Activated naive CD8-positive, alpha-beta T cell (primary cell): Measurements from ENCODE around the gene PRPF18.

ENCODE experiments used
- H3K27ac Mint-ChIP-seq: one replicate; pipeline ENCODE4 v1.8.0; 2021; ENCODE audit warnings: mixed read lengths
- H3K27me3 Mint-ChIP-seq: one replicate; pipeline ENCODE4 v1.8.0; 2021; ENCODE audit warnings: mixed read lengths
- H3K36me3 Mint-ChIP-seq: one replicate; pipeline ENCODE4 v1.8.0; 2021; ENCODE audit warnings: mixed read lengths
- H3K4me1 Mint-ChIP-seq: one replicate; pipeline ENCODE4 v1.8.0; 2021; ENCODE audit warnings: low read depth, mixed read lengths
- H3K4me3 Mint-ChIP-seq: one replicate; pipeline ENCODE4 v1.8.0; 2021; ENCODE audit warnings: mild to moderate bottlenecking, mixed read lengths
- H3K9me3 Mint-ChIP-seq: one replicate; pipeline ENCODE4 v1.8.0; 2021; ENCODE audit warnings: low read depth, mixed read lengths

PRPF18 gene

GRCh38 chr10:13587391-13587790 is 626 bp downstream of the PRPF18 start:
- Mint-ChIP-seq H3K4me3 (peak overlapping the region; percentile 100), H3K36me3 (peaks cover 2% of the 10 kb centered on the region), H3K27ac (peak overlapping the region; percentile 97), H3K4me1 (peaks cover 37% of the 10 kb centered on the region), H3K9me3 (no peaks in the 10 kb centered on the region), H3K27me3 (peaks cover 8% of the 10 kb centered on the region)

GRCh38 chr10:13589316-13589715 is 2.6 kb downstream of the PRPF18 start:
- Mint-ChIP-seq H3K4me3 (peak overlapping the region; percentile 100), H3K27me3 (peaks cover 6% of the 10 kb centered on the region), H3K36me3 (peaks cover 12% of the 10 kb centered on the region), H3K4me1 (peaks cover 48% of the 10 kb centered on the region), H3K27ac (no peak overlapping the region), H3K9me3 (no peaks in the 10 kb centered on the region)

GRCh38 chr10:13590886-13591285 is 4.1 kb downstream of the PRPF18 start:
- H3K4me1 Mint-ChIP-seq, result peaks cover 48% of the 10 kb centered on the region
- H3K4me3 Mint-ChIP-seq, result no peak overlapping the region
- H3K27me3 Mint-ChIP-seq, result no peaks in the 10 kb centered on the region
- H3K27ac Mint-ChIP-seq, result no peak overlapping the region
- peaks cover 12% of the 10 kb centered on the region for H3K36me3 Mint-ChIP-seq
- no peaks in the 10 kb centered on the region for H3K9me3 Mint-ChIP-seq

- Mint-ChIP-seq H3K36me3 (peaks cover 16% of the 10 kb centered on the region), H3K4me3 (no peak overlapping the region), H3K27ac (no peak overlapping the region), H3K27me3 (no peaks in the 10 kb centered on the region), H3K9me3 (no peaks in the 10 kb centered on the region), H3K4me1 (peaks cover 42% of the 10 kb centered on the region)
These were observed 5.5 kb downstream of the PRPF18 start for GRCh38 chr10:13592306-13592705.

GRCh38 chr10:13593535-13593934 is 6.8 kb downstream of the PRPF18 start:
- Mint-ChIP-seq H3K4me3 (no peak overlapping the region), H3K27me3 (no peaks in the 10 kb centered on the region), H3K9me3 (no peaks in the 10 kb centered on the region), H3K36me3 (peaks cover 16% of the 10 kb centered on the region), H3K4me1 (peaks cover 34% of the 10 kb centered on the region), H3K27ac (no peak overlapping the region)

- Mint-ChIP-seq H3K4me1 (peaks cover 24% of the 10 kb centered on the region), H3K27me3 (no peaks in the 10 kb centered on the region), H3K9me3 (no peaks in the 10 kb centered on the region), H3K4me3 (no peak overlapping the region), H3K27ac (no peak overlapping the region), H3K36me3 (peaks cover 16% of the 10 kb centered on the region)
These were observed 7.9 kb downstream of the PRPF18 start for GRCh38 chr10:13594641-13595040.

- Mint-ChIP-seq H3K27ac (no peak overlapping the region), H3K36me3 (peaks cover 11% of the 10 kb centered on the region), H3K4me1 (peaks cover 15% of the 10 kb centered on the region), H3K27me3 (no peaks in the 10 kb centered on the region), H3K4me3 (no peak overlapping the region), H3K9me3 (no peaks in the 10 kb centered on the region)
These were observed 11.1 kb downstream of the PRPF18 start for GRCh38 chr10:13597909-13598308.

- Mint-ChIP-seq H3K4me1 (peaks cover 5% of the 10 kb centered on the region), H3K36me3 (peaks cover 6% of the 10 kb centered on the region), H3K27me3 (no peaks in the 10 kb centered on the region), H3K9me3 (no peaks in the 10 kb centered on the region), H3K27ac (no peak overlapping the region), H3K4me3 (no peak overlapping the region)
These were observed 17.7 kb downstream of the PRPF18 start for GRCh38 chr10:13604357-13605040.

GRCh38 chr10:13608246-13608853 is 21.6 kb downstream of the PRPF18 start:
- Mint-ChIP-seq H3K9me3 (no peaks in the 10 kb centered on the region), H3K4me3 (no peak overlapping the region), H3K27me3 (no peaks in the 10 kb centered on the region), H3K36me3 (peaks cover 15% of the 10 kb centered on the region), H3K27ac (no peak overlapping the region), H3K4me1 (peaks cover 3% of the 10 kb centered on the region)

- Mint-ChIP-seq H3K4me3 (no peak overlapping the region), H3K27me3 (no peaks in the 10 kb centered on the region), H3K4me1 (no peaks in the 10 kb centered on the region), H3K27ac (no peak overlapping the region), H3K36me3 (peaks cover 28% of the 10 kb centered on the region), H3K9me3 (no peaks in the 10 kb centered on the region)
These were observed 26.0 kb downstream of the PRPF18 start for GRCh38 chr10:13612654-13613373.

GRCh38 chr10:13613519-13613918 is 26.8 kb downstream of the PRPF18 start:
- no peak overlapping the region for H3K27ac Mint-ChIP-seq
- H3K4me3 Mint-ChIP-seq, result no peak overlapping the region
- no peaks in the 10 kb centered on the region for H3K4me1 Mint-ChIP-seq
- peaks cover 31% of the 10 kb centered on the region for H3K36me3 Mint-ChIP-seq
- H3K9me3 Mint-ChIP-seq, result no peaks in the 10 kb centered on the region
- no peaks in the 10 kb centered on the region for H3K27me3 Mint-ChIP-seq

GRCh38 chr10:13614530-13615332 is 28.0 kb downstream of the PRPF18 start:
- Mint-ChIP-seq H3K9me3 (no peaks in the 10 kb centered on the region), H3K36me3 (peaks cover 33% of the 10 kb centered on the region), H3K27ac (no peak overlapping the region), H3K4me3 (no peak overlapping the region), H3K4me1 (no peaks in the 10 kb centered on the region), H3K27me3 (no peaks in the 10 kb centered on the region)

- Mint-ChIP-seq H3K27me3 (no peaks in the 10 kb centered on the region), H3K9me3 (no peaks in the 10 kb centered on the region), H3K36me3 (peaks cover 29% of the 10 kb centered on the region), H3K27ac (no peak overlapping the region), H3K4me3 (no peak overlapping the region), H3K4me1 (no peaks in the 10 kb centered on the region)
These were observed 29.0 kb downstream of the PRPF18 start for GRCh38 chr10:13615650-13616300.

- H3K4me3 Mint-ChIP-seq, result no peak overlapping the region
- H3K27ac Mint-ChIP-seq, result no peak overlapping the region
- no peaks in the 10 kb centered on the region for H3K9me3 Mint-ChIP-seq
- no peaks in the 10 kb centered on the region for H3K4me1 Mint-ChIP-seq
- H3K36me3 Mint-ChIP-seq, result peaks cover 23% of the 10 kb centered on the region
- no peaks in the 10 kb centered on the region for H3K27me3 Mint-ChIP-seq
These were observed 30.4 kb downstream of the PRPF18 start for GRCh38 chr10:13617116-13617515.
